A549 (cell line): ENCODE results near the gene MT1B.

Experiments
- CTCF ChIP-seq: fragments of >200 bp; sonication (Bioruptor Twin); formaldehyde crosslinking; IDR thresholded peaks from 3 replicates; pipeline ENCODE4 v1.5.1; 2016
- PHF8 ChIP-seq: fragments of 200-600 bp; sonication (generic); IDR thresholded peaks from 2 replicates; pipeline ENCODE4 v1.6.1; 2016; ENCODE audit warnings: low read depth, mild to moderate bottlenecking, antibody characterized with exemption, moderate library complexity, borderline replicate concordance

DNA sequence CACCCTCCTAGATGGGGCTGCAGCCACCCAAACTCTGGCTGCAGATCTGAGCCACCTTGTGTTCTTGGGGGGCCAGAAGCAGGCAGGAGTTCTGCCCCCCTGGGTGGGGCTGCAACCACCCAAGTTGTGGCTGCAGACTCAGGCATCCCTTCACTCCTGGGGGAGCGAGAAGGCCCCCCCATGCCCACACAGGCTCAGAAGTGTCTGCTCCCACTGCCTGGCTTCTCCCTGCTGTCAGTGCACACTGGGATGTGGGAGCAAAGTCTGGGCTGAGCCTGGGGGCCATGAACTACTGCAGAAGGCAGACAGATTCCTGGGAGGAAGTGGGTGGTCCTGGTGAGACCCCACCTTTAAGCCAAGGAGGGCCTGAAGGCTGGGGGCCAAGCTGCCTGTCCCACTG is 43.6 kb downstream of the MT1B start:
- TF ChIP-seq CTCF (no peak), PHF8 (no peak)
